ENCODE measurements around the gene NEUROG2. TPM values are rescaled to one million over a fixed set of nuclear protein-coding genes. Genes with fewer than 3 reads are reported as not detected.

NEUROG2 gene
- total RNA-seq = not detected

DNA sequence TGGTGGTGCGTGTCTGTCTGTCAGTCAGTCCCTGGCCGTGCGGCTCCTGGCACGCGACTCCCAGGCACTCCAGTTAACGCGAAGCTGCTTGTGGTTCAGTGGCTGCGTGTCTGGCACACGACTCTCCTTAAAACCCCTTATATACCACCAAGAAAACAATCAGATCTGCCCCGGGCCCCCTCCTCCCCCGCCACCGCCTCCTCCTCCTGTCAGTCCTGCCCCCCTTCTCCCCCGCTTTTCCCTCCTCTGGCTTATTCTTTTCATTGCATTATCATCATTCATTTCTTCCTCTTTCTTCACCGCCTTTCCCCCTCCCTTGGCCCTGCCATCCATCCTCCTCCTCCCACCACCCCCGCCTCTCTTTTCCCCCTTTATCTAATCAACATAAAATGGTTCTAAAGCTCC lies at the start of gene NEUROG2:
NEUROG2 (minus strand) TSS at position 115 of the 405 bp plus-strand sequence. CDS start 705 bp downstream, outside the sequence.
- Histone ChIP-seq H3K4me3 (peak within 1 kb of the TSS; percentile 56 to 80 (median 64)), H3K4me1 (peaks cover 19 to 26% of the 10 kb centered on the region in 2 donors), H3K9me3 (no peaks in the 10 kb centered on the region), H3K27me3 (peaks cover 94 to 96% (median 96%) of the 10 kb centered on the region in 3 donors), H3K27ac (no peak within 1 kb of the TSS), H3K36me3 (no peaks in the 10 kb centered on the region)
- ATAC-seq (no peak), DNase-seq (no peak)
- TF ChIP-seq POLR2A (IDR thresholded peaks at IDR 0.05) = no peak
- TF ChIP-seq, protein P1, sequence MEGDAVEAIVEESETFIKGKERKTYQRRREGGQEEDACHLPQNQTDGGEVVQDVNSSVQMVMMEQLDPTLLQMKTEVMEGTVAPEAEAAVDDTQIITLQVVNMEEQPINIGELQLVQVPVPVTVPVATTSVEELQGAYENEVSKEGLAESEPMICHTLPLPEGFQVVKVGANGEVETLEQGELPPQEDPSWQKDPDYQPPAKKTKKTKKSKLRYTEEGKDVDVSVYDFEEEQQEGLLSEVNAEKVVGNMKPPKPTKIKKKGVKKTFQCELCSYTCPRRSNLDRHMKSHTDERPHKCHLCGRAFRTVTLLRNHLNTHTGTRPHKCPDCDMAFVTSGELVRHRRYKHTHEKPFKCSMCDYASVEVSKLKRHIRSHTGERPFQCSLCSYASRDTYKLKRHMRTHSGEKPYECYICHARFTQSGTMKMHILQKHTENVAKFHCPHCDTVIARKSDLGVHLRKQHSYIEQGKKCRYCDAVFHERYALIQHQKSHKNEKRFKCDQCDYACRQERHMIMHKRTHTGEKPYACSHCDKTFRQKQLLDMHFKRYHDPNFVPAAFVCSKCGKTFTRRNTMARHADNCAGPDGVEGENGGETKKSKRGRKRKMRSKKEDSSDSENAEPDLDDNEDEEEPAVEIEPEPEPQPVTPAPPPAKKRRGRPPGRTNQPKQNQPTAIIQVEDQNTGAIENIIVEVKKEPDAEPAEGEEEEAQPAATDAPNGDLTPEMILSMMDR (IDR thresholded peaks at IDR 0.05 in 4 of 5, conservative IDR thresholded peaks at IDR 0.05 in 1 of 5) = no peak
- intact Hi-C loops (cut with DNase I; ENCODE audit: low total_unique reads) = no loop called here
- in situ Hi-C loops (cut with MboI; ENCODE audit: low sequenced_read_pairs in 4 of 4) = no loop called here

DNA sequence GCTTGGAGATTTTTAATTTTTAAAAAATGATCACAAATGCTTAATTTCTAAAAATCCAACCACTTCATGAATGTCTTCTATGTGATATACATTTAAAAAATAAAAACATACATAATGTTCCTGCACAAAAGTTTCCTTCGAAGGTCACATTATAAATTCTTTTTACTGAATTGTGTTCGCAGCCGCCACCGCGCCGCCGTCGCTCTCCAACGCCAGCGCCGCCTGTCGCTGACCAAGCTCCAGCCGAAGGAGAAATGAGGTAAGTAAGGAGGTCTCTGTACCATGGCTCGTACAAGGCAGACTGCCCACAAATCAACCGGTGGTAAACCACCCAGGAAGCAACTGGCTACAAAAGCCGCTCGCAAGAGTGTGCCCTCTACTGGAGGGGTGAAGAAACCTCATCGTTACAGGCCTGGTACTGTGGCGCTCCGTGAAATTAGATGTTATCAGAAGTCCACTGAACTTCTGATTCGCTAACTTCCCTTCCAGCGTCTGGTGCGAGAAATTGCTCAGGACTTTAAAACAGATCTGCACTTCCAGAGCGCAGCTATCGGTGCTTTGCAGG lies 48.8 kb upstream of the NEUROG2 start:
- Histone ChIP-seq H3K27me3 (no peaks in the 10 kb centered on the region), H3K4me1 (no peaks in the 10 kb centered on the region), H3K27ac (no peak overlapping the region), H3K9me3 (no peaks in the 10 kb centered on the region), H3K4me3 (no peak overlapping the region), H3K36me3 (no peaks in the 10 kb centered on the region)
- in situ Hi-C loops (cut with MboI; ENCODE audit: low sequenced_read_pairs in 4 of 4) (no loop called here), intact Hi-C loops (cut with DNase I; ENCODE audit: low total_unique reads) (no loop called here)
- ATAC-seq (no peak), DNase-seq (no peak)
- no peak for TF ChIP-seq POLR2A (IDR thresholded peaks at IDR 0.05)
- TF ChIP-seq, protein P1 (IDR thresholded peaks at IDR 0.05 in 4 of 5, conservative IDR thresholded peaks at IDR 0.05 in 1 of 5) = no peak

- Histone ChIP-seq H3K9me3 (no peaks in the 10 kb centered on the region), H3K4me3 (no peak overlapping the region), H3K36me3 (no peaks in the 10 kb centered on the region), H3K27me3 (no peaks in the 10 kb centered on the region), H3K27ac (no peak overlapping the region), H3K4me1 (no peaks in the 10 kb centered on the region)
- DNase-seq (no peak), ATAC-seq (no peak)
- in situ Hi-C loops (cut with MboI; ENCODE audit: low sequenced_read_pairs in 4 of 4) = no loop called here
- intact Hi-C loops (cut with DNase I; ENCODE audit: low total_unique reads) = no loop called here
- no peak for TF ChIP-seq POLR2A (IDR thresholded peaks at IDR 0.05)
- TF ChIP-seq, protein P1 (IDR thresholded peaks at IDR 0.05 in 4 of 5, conservative IDR thresholded peaks at IDR 0.05 in 1 of 5) = no peak
Observed at GRCh38 chr4:112563431-112564200, 47.6 kb upstream of the NEUROG2 start.

- no peak overlapping the region for H3K4me3 ChIP-seq
- H3K4me1 ChIP-seq = no peaks in the 10 kb centered on the region
- H3K27me3 ChIP-seq = no peaks in the 10 kb centered on the region
- in situ Hi-C loops (cut with MboI; ENCODE audit: low sequenced_read_pairs in 4 of 4) = no loop called here
- H3K9me3 ChIP-seq = no peaks in the 10 kb centered on the region
- H3K36me3 ChIP-seq = no peaks in the 10 kb centered on the region
- intact Hi-C loops (cut with DNase I; ENCODE audit: low total_unique reads) = no loop called here
- DNase-seq (no peak), ATAC-seq (no peak)
- H3K27ac ChIP-seq = no peak overlapping the region
- no peak for TF ChIP-seq POLR2A (IDR thresholded peaks at IDR 0.05)
- TF ChIP-seq, protein P1 (IDR thresholded peaks at IDR 0.05 in 4 of 5, conservative IDR thresholded peaks at IDR 0.05 in 1 of 5) = no peak
Observed at GRCh38 chr4:112562254-112562879, 46.4 kb upstream of the NEUROG2 start.

All from gastrocnemius medialis (tissue), 4 donors.